D341Med (cell line): ENCODE measurements around the gene RP9.

Experiments used
- DNase-seq: peaks from one replicate; pipeline ENCODE4 v3.0.0; 2012; ENCODE audit warnings: low spot score

RP9 gene

DNA sequence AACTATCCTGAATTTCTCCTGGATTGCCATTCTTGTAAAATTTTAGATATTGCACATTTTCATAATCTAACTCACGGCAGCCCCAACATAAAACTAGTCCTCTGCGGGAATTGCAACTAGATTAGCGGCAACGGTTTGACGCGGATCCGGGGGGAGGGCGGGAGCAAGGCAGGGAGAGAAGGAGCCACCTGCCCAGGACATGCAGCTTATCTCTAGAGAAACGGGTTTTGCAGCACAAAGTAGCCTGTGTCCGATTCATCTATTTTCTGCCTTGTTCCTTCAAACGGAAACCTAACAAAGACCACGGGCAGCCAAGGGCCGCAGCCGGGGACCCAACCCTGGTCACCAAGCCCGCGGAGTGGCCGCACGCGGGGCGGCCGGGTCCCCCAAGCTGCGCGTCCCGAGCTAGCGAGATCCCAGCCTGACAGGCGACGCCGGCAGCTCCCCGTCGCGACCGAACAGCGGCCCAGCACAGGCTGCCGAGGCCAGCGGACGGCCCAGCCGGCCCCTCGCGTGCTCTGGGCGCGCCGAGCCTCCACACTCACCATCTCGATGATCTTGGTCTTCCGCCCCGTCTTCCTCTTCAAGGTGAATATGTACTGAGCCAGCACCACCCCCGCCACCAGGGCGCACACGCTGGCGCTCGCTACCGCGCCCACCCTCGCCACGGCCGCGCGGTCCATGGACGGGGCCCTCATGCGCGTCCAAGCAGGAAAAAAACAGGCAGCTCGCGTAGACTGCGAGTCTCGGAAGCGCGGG, 47.0 kb downstream of the RP9 start, which contains the start of gene NT5C3A:
NT5C3A (minus strand) TSS at position 754 of the 759 bp plus-strand sequence; CDS start at position 683, 71 bp downstream.
- DNase-seq: peak; percentile 77

DNA sequence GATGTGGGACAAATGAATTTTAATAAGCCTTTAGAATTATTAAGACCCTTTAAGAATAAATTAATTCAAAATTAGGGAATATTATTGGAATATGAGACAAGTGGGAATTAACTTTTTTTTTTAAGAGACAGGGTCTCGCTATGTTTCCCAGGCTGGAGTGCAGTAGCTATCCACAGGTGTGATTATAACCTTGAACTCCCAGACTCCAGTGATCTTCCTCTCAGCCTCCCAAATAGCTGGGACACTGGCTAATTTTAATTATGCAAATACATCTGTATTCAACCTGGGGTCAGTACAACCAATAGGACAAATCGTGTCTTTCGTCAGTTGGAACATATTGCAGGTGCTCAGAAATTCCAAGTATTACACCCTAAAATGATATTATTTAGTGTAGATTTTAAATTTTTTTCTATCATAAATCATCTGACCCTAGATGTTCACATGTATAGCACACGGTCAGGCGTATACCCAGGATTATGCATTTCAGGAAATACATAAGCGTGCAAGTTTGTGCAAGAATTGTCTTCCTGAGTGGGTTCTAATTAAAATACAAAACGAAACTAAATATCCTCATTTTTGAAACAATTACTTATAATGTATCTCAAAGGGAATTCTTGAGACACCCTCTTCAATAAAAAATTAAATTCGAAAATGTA, 47.8 kb downstream of the RP9 start:
- DNase-seq: no peak

DNA sequence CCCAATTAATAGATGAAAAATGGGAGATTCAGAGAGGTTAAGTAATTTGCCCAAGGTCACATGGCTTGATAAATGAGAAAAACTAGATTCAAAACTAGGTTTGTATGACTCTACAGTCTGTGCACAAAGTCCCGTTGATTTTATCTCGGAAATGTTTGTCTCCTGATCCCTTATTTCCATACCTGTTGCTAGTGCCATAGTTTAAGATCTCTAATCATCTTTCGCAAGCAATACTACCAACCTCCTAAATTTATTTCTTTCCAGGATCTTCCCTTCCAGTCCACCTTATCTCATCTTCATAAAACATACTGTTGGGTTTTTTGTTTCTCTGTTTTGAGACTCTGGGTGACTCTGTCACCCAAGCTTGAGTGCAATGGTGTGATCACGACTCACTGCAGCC, 49.6 kb downstream of the RP9 start:
- DNase-seq: no peak

DNA sequence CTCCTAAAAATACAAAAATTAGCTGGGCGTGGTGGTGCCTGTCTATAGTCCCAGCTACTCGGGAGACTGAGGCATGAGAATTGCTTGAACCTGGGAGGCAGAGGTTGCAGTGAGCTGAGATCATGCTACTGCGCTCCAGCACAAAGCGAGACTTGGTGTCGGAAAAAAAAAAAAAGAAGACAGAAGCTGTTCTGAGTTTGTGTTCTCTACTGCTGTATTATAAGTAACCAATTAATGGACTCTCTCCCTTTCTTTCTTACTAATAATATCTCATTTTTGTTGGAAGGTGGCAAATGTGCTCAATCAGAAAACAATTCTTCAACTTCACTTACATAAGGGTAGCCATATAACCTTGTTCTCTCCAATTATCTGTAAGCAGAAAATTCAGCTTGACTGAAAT, 54.0 kb downstream of the RP9 start:
- DNase-seq: no peak

DNA sequence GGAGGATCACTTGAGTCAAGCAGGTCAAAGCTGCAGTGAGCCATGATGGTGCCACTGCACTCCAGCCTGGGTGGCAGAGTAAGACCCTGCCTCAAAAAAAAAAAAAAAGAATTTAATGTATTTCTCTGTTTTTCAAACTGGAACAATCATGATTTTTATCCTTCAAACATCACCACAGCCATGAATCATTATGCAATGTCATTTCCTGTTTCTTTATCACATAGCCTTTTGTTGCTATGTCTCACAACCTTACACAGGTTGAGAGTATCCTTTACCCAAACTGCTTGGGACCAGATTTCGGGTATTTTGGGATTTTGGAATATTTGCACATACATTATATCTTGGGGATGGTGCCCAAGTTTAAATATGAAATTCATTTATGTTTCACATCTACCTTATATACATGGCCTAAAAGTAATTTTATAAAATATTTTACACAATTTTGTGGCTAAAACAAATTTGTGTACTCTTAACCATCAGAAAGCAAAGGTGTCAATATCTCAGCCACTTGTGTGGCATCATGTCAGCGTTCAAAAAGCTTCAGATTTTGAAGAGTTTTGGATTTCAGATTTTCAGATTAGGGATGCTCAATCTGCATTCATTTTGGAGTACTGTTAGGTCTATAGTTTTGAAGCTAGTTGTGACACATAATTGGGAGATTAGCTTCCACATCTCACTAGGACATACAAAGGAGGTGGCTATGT, 54.8 kb downstream of the RP9 start:
- no peak for DNase-seq

DNA sequence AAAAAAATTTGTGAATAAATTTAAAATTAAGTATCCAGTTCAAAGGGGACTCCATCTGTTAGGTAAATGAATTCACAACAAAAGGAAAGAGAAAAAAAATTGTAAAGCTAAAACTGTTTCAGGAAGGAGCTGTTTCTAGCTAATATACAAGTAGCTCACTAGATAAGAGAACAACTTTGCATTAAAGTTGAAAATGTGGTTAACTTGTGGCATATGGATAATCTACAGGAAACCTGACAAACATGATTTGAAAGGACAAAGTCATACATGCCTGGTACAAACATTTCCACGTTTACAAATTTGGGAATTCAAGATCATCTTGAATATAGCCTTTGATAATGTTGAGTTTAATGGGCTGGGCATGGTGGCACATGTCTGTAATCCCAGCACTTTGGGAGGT, 55.5 kb downstream of the RP9 start:
- no peak for DNase-seq

DNA sequence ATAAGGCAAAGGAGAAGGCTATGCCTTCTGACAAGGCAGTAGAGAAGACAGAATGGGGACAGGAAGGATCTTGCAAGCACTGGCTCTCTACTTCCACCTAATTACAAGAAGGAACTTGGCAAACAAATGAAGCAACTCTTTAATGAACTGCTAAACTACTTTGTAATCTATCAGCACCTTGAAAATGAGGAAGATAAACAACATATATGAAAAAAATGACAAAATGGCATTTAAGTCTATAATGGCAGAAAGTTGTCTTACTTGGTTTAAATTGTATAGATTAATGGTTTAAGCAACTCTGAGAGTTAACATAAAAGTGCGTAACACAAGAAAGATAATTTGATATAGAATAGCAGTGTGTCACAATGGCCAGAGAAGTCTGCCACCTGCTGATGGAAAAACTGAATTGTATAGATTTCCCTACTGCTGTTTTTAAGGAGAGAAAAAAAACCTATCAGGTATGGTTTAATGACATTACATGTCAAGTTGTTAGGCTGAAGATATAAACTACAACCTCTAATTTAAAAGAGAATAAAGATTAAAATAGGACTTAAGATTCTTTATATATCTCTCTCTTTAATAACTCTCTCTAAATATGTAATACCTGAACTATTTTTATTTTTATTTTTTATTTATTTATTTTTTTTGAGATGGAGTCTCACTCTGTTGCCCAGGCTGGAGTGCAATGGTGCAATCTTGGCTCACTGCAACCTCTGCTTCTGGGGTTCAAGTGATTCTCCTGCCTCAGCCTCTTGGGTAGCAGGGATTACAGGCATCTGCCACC, 58.5 kb downstream of the RP9 start:
- peak; percentile 45 for DNase-seq

DNA sequence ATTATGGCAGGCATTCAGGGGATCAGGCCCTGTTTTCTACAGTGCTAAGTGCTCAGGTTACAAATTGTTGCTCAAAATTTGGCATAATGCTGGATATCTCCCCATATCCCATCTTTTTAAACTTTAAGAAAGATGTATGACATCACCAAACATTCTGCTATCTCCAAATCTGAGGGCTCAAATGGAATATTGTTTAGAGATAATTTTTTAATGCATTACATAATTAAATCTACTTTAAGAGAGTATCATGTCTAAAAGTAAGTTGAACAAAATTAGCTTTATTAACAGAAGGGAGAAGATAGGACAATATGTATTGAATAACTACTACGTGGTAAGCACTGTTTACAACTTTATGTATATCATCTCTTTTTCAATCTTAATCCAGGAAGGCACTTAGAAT, 60.5 kb downstream of the RP9 start:
- DNase-seq: no peak

DNA sequence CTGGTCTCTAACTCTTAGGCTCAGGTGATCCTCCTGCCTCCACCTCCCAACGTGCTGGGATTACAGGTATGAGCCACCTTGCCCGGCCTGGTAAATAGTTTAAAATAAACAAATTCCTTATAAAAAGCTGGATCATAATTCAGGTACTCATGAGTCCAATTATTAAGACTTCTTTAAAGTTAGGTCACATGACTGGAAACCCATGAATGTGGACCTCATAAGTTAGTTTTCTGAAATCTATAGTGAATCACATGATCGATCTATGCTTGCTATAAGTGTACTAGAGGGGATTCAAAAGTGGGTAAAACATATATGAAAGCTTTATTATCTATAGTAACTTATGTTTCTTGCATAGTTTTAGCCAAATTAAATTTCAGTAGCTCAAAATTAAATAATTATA, 60.9 kb downstream of the RP9 start:
- no peak for DNase-seq

DNA sequence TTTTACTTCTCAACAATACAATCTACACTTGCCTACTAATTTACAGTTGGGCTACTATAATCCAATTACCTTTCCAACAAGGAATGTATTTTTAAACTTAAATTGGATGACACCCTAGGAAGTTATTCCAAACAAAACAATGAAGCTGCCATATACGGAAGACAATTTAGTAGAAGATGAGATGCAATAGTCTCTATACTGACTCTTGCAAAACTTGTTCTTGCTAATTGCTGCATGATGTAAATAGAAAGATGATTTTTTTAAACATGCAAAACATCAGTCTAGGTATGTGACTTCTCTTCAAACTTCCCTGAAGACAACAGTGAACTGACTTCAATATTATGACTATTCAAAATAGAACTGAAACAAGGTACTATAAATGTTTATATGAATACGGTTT, 64.2 kb downstream of the RP9 start:
- DNase-seq: no peak
